Right cardiac atrium (tissue), 5 donors: ENCODE results near the gene SCT. TPM values are rescaled to one million over a fixed set of nuclear protein-coding genes. Genes with fewer than 3 reads are reported as not detected.

Source experiments
- ATAC-seq, 2 donors: fragments of 200-7000 bp; cut with Tn5 transposase; one replicate each; pipeline versions ENCODE4 v1.8.0 to v1.9.1; 2020; ENCODE audit warnings: moderate library complexity in 2 of 2, mild to moderate bottlenecking in 1 of 2
- DNase-seq, 3 donors: peaks; one replicate each; pipeline ENCODE4 v3.0.0-alpha.2; 2020
- H3K27ac ChIP-seq: one replicate; pipeline ENCODE4 v1.5.1; 2013; ENCODE audit warnings: mild to moderate bottlenecking, low read length, control low read depth, moderate library complexity
- H3K27me3 ChIP-seq: one replicate; pipeline ENCODE4 v1.6.1; 2013; ENCODE audit not compliant: control insufficient read depth, insufficient read depth
- H3K4me1 ChIP-seq: one replicate; pipeline ENCODE4 v1.6.1; 2013; ENCODE audit warnings: low read length; ENCODE audit not compliant: control insufficient read depth, insufficient read depth
- H3K4me3 ChIP-seq: one replicate; pipeline ENCODE4 v1.5.1; 2013; ENCODE audit warnings: low read length, control low read depth
- H3K9me3 ChIP-seq: one replicate; pipeline ENCODE4 v1.6.1; 2013; ENCODE audit warnings: low read length; ENCODE audit not compliant: control insufficient read depth
- WGBS: extraction: QIAGEN DNeasy Blood & Tissue Kit; methylation state at CpG from one replicate; pipeline ENCODE4 v1.1.7; 2013; 5-methylcytosine and 5-hydroxymethylcytosine counted together
- intact Hi-C, 4 donors: fragments of 100-400 bp; cut with DNase I; formaldehyde crosslinking; loops; one replicate each; pipeline versions ENCODE4 v1.11.0 to v1.14.0; 2022 to 2023
- polyA plus RNA-seq: library from polyadenylated mRNA; stranded (reverse); fragments of 200-250 nt; gene quantifications from one replicate; pipeline ENCODE4 v1.2.3, GENCODE V29; 2013
- total RNA-seq, 4 donors: library from RNA; stranded (reverse); fragmentation: NEBNext Ultra II Directional; extraction: Animal tissue kit (Norgen Biotek cat#: 25700); gene quantifications; one replicate each; pipeline ENCODE4 v1.2.1, GENCODE V29; 2021
- donor health status: healthy with polysubstance abuse.
- donor health status: DM: no; HTN: yes; CAD: no.
- donor health status: DM: no; HTN: no; CAD: no.
- donor health status: DM: no; HTN: yes; CAD: no; lungs with severe emphysema.
- donor health status: DM: yes; HTN: yes; CAD: no.

SCT gene
- total and polyA plus RNA-seq, 5 donors = 0.79 to 1.2 (median 1.1) TPM; not detected in 2

DNA sequence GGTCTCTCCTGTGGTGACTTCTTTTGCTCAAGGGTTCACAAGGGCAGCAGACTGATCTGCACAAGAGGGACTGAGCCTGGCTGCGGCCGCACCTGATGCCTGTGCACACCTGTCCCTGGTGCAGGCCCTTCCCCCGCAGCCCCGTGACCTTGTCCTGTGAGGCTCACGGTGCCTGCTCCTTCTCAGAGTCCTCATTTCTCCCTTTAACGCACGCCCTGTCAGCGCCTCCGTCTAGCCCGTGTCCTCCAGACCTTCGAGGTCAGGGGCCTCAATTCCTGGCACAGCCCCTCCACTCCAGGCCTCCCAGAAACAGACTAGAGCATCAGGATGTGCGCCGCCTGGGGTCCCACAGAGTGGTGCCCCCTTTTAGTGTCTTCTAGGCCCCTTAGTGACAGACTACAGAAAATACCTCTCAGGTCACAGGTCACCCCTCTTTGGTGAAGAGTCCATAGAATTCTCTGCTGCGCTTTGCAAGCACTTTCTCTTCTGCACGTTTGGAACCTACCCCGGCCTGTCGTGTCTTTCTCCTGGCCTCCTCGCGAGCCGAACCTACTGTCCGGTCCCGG lies 9.0 kb upstream of the SCT start:
- no peaks in the 10 kb centered on the region for H3K27me3 ChIP-seq
- no peak overlapping the region for H3K27ac ChIP-seq
- DNase-seq (peak in 1 of 3 donors; percentile 29), ATAC-seq (no peak)
- intact Hi-C loops = no loop called here
- H3K4me3 ChIP-seq = no peak overlapping the region
- WGBS = 69% methylated on average over 22 of the region's 22 CpGs
- H3K4me1 ChIP-seq = peaks cover 10% of the 10 kb centered on the region
- no peaks in the 10 kb centered on the region for H3K9me3 ChIP-seq

DNA sequence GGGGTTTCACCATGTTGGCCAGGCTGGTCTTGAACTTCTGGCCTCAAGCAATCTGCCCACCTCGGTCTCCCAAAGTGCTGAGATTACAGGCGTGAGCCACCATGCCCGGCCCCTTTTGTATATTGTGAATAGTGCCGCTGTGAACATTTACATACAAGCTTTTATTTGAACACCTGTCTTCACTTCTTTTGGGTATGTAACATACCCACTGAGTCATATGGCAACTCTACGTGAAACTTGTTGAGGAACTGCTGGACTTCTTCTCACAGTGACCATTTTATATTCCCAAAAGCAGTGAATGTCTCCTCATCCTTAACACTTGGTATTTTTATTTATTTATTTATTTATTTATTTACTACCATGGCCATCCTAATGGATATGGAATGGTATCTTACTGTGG lies 3.9 kb upstream of the SCT start:
- Histone ChIP-seq H3K27ac (no peak overlapping the region), H3K4me1 (no peaks in the 10 kb centered on the region), H3K4me3 (no peak overlapping the region), H3K27me3 (no peaks in the 10 kb centered on the region), H3K9me3 (no peaks in the 10 kb centered on the region)
- intact Hi-C loops = no loop called here
- DNase-seq (no peak), ATAC-seq (no peak)
- 94% methylated on average over 5 of the region's 5 CpGs for WGBS

DNA sequence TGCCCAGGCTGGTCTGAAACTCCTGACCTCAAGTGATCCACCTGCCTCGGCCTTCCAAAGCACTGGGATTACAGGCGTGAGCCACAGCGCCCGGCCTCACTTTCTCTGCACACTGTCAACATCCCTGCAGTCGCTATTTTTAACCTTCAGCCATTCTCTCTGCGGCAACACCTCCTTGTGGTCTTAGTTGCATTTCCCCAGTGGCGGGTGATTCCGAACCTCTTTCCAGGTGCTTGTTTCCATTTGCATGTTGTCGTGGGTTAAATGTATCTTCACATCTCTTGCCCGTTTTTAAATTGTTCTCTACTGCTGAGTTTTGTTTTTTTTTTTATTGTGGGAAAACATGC lies 2.2 kb upstream of the SCT start:
- H3K27ac ChIP-seq = no peak overlapping the region

DNA sequence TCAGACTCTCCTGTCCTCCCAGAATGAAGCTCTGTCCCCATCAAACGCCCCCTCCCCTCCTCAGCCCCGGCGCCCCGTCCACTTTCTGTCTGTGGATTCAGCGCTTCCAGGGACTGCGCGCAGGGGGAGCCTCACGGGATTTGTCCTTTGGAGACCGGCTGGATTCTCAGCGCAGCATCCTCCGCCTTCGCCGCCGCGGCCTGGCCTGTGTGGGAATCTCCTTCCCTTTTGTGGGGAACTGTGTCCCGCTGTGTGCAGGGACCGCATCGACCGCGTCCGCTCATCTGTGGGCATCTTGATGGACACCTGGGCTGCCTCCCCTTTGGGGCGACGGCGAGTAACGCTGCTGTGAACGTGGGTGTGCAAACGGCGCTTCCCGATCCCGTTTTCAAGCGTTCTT lies 1.1 kb upstream of the SCT start:
- intact Hi-C loops = no loop called here
- 93% methylated on average over 31 of the region's 31 CpGs for WGBS
- H3K4me3 ChIP-seq = no peak overlapping the region
- no peaks in the 10 kb centered on the region for H3K27me3 ChIP-seq
- H3K27ac ChIP-seq = no peak overlapping the region
- no peaks in the 10 kb centered on the region for H3K4me1 ChIP-seq
- ATAC-seq (no peak), DNase-seq (peak in 2 of 3 donors; percentile 43 to 58)
- no peaks in the 10 kb centered on the region for H3K9me3 ChIP-seq

More for the DNA sequence above, 2.2 kb upstream of the SCT start:
- H3K27me3 ChIP-seq = no peaks in the 10 kb centered on the region
- DNase-seq (peak in 1 of 3 donors; percentile 42), ATAC-seq (no peak)
- H3K4me1 ChIP-seq = no peaks in the 10 kb centered on the region
- 39% methylated on average over 10 of the region's 10 CpGs for WGBS
- intact Hi-C loops = no loop called here
- H3K9me3 ChIP-seq = no peaks in the 10 kb centered on the region
- no peak overlapping the region for H3K4me3 ChIP-seq

DNA sequence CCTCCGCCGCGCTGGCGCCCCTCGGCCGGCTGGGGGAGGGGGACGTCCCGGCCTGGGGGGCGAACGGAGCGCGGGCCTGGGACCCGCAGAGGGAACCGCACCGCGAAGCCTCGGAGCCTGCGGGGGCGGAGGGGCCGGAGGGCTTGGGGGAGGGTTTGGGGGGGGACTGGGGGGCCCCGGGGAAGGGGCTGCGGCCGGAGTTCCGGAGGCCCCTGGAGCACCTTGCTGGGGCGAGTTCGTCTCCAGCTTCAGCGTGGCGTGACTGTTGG lies 261 bp upstream of the SCT start:
- H3K4me3 ChIP-seq = no peak overlapping the region
- H3K9me3 ChIP-seq = no peaks in the 10 kb centered on the region
- WGBS = 17% methylated on average over 28 of the region's 28 CpGs
- intact Hi-C loops = no loop called here
- no peaks in the 10 kb centered on the region for H3K4me1 ChIP-seq
- H3K27me3 ChIP-seq = no peaks in the 10 kb centered on the region
- H3K27ac ChIP-seq = no peak overlapping the region
- no peak for ATAC-seq
- no peak for DNase-seq

DNA sequence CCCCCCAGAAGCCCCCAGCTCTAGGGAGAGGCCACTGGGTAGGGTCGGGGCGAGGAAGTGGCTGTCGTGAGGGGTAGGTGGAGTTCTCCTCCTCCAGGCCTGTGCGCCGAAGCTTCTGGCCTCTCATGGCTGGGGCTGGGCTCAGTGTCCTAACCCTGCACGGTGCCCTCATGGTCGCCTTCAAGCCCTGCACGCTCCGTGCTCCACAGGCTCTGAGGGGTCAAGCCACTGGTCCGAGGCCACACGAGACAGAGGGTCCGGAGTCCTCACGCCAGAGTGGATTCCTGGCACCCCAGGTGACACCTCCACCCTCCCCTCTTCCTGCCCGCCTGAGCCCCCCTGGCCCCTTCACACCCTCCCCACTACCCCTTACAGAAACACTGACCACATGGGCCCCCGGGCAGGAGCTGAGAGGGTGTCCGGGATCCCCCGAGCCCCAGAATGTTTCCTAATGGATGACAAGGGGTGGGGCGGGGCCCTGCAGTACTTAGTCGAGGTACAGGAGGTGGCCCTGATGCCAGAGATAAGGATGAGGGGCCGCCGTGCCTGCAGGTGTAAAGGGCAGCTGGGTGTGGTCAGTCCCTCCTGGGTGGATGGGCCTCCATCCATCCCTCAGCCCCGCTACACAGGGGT lies 1.2 kb downstream of the SCT start:
- Histone ChIP-seq H3K4me1 (no peaks in the 10 kb centered on the region), H3K27me3 (no peaks in the 10 kb centered on the region), H3K4me3 (no peak overlapping the region), H3K9me3 (no peaks in the 10 kb centered on the region), H3K27ac (no peak overlapping the region)
- peak in 1 of 2 donors; percentile 7 for ATAC-seq
- DNase-seq = peak in 1 of 3 donors; percentile 58
- WGBS = 77% methylated on average over 22 of the region's 22 CpGs
- intact Hi-C loops = no loop called here

DNA sequence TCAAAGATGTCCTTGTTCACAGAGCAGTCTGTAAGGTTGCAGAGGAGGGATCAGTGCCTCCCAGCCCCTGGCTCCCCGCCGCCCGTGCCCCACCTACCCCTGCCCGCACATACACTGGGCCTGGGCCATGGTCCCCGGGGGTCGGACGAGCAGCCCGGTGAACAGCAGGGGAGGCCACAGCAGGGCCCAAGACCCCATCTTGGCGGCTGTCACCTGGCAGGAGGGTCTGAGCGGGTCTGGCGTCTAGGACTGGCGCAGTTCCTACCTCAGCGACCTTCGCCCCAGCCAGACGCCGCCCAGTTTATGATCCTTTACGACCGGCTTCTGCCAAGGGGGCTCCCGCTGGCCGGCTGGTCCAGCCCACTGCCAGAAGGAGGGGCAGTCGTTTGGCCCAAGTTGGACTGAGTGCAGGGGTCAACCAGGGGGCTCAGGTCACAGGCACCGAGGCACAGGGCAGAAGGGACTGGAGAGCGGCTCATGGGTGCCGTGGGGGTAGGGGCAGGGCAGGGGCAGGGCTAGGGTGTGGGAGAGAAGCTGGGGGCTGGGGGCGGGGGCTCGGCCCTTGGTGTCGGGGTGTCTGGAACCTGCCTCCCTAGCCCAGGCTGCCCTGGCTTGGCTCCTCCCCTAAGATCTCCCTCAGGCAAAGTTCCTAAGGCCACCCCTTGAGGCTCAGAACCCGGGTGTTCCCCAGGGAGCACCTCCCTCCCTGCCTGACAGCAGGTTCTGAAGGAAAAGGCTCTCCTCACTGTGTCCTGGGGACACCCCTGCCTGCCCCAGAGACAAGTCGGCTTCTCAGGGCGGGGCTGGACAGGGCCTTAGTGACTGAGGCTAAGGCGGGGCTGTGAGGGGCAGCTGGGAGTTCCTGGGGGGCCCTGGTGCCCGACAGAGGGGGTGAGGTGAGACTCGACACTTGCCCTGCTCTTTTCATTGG lies 2.0 kb downstream of the SCT start, which contains the start of gene CDHR5:
CDHR5 (minus strand) TSS at position 251 of the 931 bp plus-strand sequence; CDS start at position 198, 53 bp downstream.
- intact Hi-C loops = no loop called here
- DNase-seq = peak in 2 of 3 donors; percentile 50 to 60
- Histone ChIP-seq H3K4me3 (no peak within 1 kb of the TSS), H3K27ac (no peak within 1 kb of the TSS), H3K9me3 (no peaks in the 10 kb centered on the region), H3K4me1 (no peaks in the 10 kb centered on the region), H3K27me3 (no peaks in the 10 kb centered on the region)
- ATAC-seq = peak; percentile 11 to 15
- 83% methylated on average over 33 of the region's 33 CpGs for WGBS

DNA sequence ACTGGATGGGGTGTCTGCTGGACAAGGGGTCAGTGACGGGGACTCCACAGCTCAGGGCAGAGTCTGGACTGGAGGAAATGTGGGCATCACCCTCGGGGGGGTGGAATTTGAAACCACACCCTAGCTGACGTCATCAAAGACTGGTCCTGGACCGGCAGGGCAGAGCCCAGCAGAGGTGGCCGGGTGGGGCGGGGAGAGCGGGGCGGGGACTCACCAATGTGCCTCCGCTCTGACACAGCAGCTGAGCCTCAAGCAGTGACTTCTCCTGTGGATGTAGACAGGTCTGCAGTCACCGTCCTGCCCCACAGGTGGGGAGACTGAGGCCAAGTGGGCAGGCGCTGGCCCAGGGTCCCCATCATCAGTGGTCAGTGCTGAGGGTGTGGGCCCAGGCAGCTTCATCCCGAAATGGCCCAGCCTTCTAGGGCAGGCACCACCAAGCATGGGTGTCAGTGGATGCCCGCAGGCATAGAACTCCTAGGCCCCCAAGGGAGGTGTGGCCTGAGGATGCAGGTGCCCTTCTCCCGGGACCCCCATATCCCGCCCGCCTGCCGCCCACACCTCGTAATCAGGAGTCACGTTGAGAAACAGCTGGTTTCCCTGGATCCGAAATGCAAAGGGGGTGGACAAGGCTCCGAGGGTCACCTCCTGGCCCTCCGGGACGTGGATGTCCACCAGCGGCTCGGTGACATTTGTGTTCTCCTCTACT lies 2.8 kb downstream of the SCT start:
- no peaks in the 10 kb centered on the region for H3K4me1 ChIP-seq
- H3K4me3 ChIP-seq = no peak overlapping the region
- no peak overlapping the region for H3K27ac ChIP-seq
- DNase-seq (peak in 1 of 3 donors; percentile 46), ATAC-seq (no peak)
- intact Hi-C loops = no loop called here
- H3K27me3 ChIP-seq = no peaks in the 10 kb centered on the region
- no peaks in the 10 kb centered on the region for H3K9me3 ChIP-seq
- 84% methylated on average over 25 of the region's 25 CpGs for WGBS

DNA sequence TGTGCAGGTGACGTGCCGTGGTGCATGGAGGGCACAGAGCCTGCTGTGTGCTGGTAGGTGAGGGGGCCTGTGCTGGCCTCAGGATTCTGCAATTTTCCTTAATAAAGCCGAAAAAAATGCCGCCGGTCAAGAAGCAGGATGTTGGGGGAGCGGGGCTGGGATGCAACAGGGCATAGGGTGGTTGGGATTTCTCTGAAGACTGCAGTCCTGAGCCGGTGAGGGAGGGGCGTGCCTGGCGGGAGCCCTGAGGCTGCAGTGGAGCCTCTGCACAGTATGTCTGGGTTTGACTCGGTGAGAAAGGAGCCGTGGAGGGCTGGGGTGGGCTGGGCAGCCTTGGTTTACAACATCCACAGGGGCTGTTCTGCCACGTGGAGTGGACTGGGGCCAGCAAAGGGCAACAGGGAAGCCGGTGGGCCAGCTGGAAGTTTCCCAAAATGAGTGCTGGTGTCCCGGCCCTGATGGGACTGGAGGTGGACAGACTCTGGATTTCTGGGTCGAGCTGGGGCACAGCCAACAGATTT lies 3.6 kb downstream of the SCT start:
- Histone ChIP-seq H3K27ac (no peak overlapping the region), H3K4me3 (no peak overlapping the region), H3K9me3 (no peaks in the 10 kb centered on the region), H3K27me3 (no peaks in the 10 kb centered on the region), H3K4me1 (no peaks in the 10 kb centered on the region)
- WGBS = 81% methylated on average over 15 of the region's 15 CpGs
- ATAC-seq = no peak
- peak in 1 of 3 donors; percentile 47 for DNase-seq
- intact Hi-C loops = no loop called here

DNA sequence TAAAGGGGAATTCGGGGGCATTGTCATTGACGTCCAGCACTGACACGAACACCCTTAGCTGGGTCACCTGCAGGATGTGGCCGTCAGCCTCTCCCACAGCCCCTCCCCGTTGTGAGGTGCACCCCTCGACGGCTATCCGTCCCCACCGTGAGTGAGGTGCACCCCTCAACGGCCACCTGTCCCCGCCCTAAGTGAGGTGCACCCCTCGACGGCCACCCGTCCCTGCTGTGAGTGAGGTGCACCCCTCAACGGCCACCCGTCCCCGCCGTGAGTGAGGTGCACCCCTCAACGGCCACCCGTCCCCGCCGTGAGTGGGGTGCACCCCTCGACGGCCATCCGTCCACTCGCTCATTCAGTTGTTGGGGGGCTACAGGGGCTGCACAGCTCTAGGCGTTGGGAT lies 5.1 kb downstream of the SCT start:
- Histone ChIP-seq H3K9me3 (no peaks in the 10 kb centered on the region), H3K27me3 (no peaks in the 10 kb centered on the region), H3K4me3 (no peak overlapping the region), H3K4me1 (no peaks in the 10 kb centered on the region), H3K27ac (no peak overlapping the region)
- 82% methylated on average over 27 of the region's 27 CpGs for WGBS
- intact Hi-C loops = no loop called here
- ATAC-seq = no peak
- peak in 2 of 3 donors; percentile 43 to 47 for DNase-seq
